ENCODE data around the gene ZFR. TPM values are rescaled to one million over a fixed set of nuclear protein-coding genes. Genes with fewer than 3 reads are reported as not detected.

The ZFR gene
- total RNA-seq, 1 experiment from 2014 or later: 62.4 TPM

DNA sequence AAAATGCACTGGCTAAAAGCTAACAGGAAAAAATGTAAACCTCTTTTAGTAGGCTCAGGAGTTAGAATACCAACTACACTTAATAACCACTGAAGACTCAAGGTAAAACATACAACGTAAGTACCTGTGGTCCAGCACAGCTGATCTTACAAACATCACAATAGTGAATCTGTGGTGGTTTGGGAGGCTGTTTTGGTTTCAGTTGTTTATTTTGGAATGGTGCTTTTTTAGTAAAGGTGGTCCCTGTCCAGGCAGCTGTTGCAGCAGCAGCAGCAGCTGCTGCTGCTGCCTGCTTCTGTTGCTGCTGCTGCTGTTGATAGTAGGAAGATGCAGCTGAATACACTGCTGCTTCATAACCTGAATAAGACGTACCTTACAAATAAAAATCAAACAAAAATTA, 37.9 kb downstream of the ZFR start:
- Histone ChIP-seq H3K9me3 (ENCODE audit: control insufficient read depth, low read depth, low read length) (no peaks in the 10 kb centered on the region), H3K23me2 (ENCODE audit: insufficient read length, low read depth, low read length, poor library complexity, severe bottlenecking) (no peaks in the 10 kb centered on the region), H4K20me1 (ENCODE audit: control insufficient read depth, insufficient read depth, insufficient read length) (no peaks in the 10 kb centered on the region), H2BK120ac (ENCODE audit: low read depth, low read length, poor library complexity, severe bottlenecking) (no peak overlapping the region), H3K27ac (ENCODE audit: insufficient read length, low read depth, low read length) (no peak overlapping the region), H3T11ph (ENCODE audit: low read length) (no peak overlapping the region), H3K23ac (ENCODE audit: insufficient read length, low read depth, low read length) (no peak overlapping the region), H3K18ac (ENCODE audit: insufficient read length, low read depth, low read length) (no peak overlapping the region), H3K4me2 (ENCODE audit: insufficient read depth, insufficient read length, low read length) (no peak overlapping the region), H3K9ac (ENCODE audit: extremely low read depth, insufficient read length, low read length) (no peak overlapping the region), H3K79me1 (ENCODE audit: insufficient read depth, low read depth, low read length, poor library complexity, severe bottlenecking) (peaks cover 2% of the 10 kb centered on the region), H4K5ac (ENCODE audit: insufficient read length, low read depth, low read length) (no peak overlapping the region), H2AK5ac (ENCODE audit: insufficient read length, low read length) (no peak overlapping the region), H3K4me1 (ENCODE audit: insufficient read depth, low read length) (no peaks in the 10 kb centered on the region), H3K4ac (ENCODE audit: low read depth, low read length) (no peak overlapping the region), H3K14ac (ENCODE audit: insufficient read depth, low read length) (no peak overlapping the region), H2BK5ac (ENCODE audit: insufficient read length, low read length) (no peak overlapping the region), H2BK20ac (ENCODE audit: low read depth, low read length, poor library complexity, severe bottlenecking) (no peak overlapping the region), H4K91ac (ENCODE audit: insufficient read length, low read depth, low read length) (no peak overlapping the region), H3K79me2 (ENCODE audit: insufficient read depth, low read length) (no peaks in the 10 kb centered on the region), H4K8ac (replicated peaks; ENCODE audit: insufficient read length, low read depth, low read length) (no peak overlapping the region), H2BK12ac (ENCODE audit: insufficient read length, low read depth, low read length) (no peak overlapping the region), H3K56ac (ENCODE audit: insufficient read length, low read depth, low read length) (no peak overlapping the region), H2BK15ac (ENCODE audit: low read depth, low read length) (no peak overlapping the region), H2AFZ (ENCODE audit: low read length) (no peak overlapping the region), H3K27me3 (ENCODE audit: insufficient read depth, low read length) (no peaks in the 10 kb centered on the region)
- H3K4me3 Mint-ChIP-seq: no peak overlapping the region
- peaks cover 36 to 75% (median 71%) of the 10 kb centered on the region in 3 experiments; a peak in 6 of 7 replicates for H3K36me3 Mint-ChIP-seq (ENCODE audit: insufficient read depth in 1 of 3, low read depth in 3 of 3)
- DNase-seq: no peak
- TF ChIP-seq, protein P1, sequence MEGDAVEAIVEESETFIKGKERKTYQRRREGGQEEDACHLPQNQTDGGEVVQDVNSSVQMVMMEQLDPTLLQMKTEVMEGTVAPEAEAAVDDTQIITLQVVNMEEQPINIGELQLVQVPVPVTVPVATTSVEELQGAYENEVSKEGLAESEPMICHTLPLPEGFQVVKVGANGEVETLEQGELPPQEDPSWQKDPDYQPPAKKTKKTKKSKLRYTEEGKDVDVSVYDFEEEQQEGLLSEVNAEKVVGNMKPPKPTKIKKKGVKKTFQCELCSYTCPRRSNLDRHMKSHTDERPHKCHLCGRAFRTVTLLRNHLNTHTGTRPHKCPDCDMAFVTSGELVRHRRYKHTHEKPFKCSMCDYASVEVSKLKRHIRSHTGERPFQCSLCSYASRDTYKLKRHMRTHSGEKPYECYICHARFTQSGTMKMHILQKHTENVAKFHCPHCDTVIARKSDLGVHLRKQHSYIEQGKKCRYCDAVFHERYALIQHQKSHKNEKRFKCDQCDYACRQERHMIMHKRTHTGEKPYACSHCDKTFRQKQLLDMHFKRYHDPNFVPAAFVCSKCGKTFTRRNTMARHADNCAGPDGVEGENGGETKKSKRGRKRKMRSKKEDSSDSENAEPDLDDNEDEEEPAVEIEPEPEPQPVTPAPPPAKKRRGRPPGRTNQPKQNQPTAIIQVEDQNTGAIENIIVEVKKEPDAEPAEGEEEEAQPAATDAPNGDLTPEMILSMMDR (conservative IDR thresholded peaks at IDR 0.05): no peak
- H3K27ac Mint-ChIP-seq: no peak overlapping the region
- no peaks in the 10 kb centered on the region for H3K4me1 Mint-ChIP-seq
- no CpG with 5 or more reads among the region's 2 CpGs for WGBS (ENCODE audit: extremely low coverage, insufficient read length, low lambda C conversion rate)
- peaks cover 1% of the 10 kb centered on the region; the same call in 1 of the 2 replicates for H3K27me3 Mint-ChIP-seq (ENCODE audit: low read depth)
- no peaks in the 10 kb centered on the region for H3K9me3 Mint-ChIP-seq
